Measurements from ENCODE around the gene ATP5IF1. TPM values are rescaled to one million over a fixed set of nuclear protein-coding genes. Genes with fewer than 3 reads are reported as not detected.
A peak's percentile ranks its signal among the peaks of the same experiment; 100 is the strongest.

The ATP5IF1 gene
- total RNA-seq, 1 donor from 2014 or later: 130 TPM

DNA sequence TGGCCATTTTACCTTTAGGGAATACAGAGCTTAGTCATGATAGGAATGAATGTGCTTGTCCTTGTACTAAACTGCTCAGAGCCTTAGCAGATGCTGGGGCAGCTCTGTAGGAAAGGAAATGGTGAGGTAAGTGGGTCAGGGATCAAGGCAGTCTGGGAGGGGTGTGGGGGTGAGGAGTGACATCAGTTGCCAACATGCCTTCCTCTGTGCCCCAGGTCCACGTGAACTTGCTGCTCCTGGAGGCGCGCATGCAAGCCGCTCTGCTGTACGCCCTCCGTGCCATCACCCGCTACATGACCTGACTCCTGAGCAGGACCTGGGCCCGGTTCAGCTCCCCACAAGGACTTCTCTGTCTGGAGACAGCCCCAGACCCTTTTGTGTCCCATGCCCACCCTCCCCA lies 44.6 kb downstream of the ATP5IF1 start:
- TF ChIP-seq, protein P1, sequence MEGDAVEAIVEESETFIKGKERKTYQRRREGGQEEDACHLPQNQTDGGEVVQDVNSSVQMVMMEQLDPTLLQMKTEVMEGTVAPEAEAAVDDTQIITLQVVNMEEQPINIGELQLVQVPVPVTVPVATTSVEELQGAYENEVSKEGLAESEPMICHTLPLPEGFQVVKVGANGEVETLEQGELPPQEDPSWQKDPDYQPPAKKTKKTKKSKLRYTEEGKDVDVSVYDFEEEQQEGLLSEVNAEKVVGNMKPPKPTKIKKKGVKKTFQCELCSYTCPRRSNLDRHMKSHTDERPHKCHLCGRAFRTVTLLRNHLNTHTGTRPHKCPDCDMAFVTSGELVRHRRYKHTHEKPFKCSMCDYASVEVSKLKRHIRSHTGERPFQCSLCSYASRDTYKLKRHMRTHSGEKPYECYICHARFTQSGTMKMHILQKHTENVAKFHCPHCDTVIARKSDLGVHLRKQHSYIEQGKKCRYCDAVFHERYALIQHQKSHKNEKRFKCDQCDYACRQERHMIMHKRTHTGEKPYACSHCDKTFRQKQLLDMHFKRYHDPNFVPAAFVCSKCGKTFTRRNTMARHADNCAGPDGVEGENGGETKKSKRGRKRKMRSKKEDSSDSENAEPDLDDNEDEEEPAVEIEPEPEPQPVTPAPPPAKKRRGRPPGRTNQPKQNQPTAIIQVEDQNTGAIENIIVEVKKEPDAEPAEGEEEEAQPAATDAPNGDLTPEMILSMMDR (IDR thresholded peaks at IDR 0.05; ENCODE audit: unreplicated experiment): no peak
- Mint-ChIP-seq H3K4me3 (ENCODE audit: low read depth) (no peak overlapping the region), H3K27me3 (no peaks in the 10 kb centered on the region), H3K36me3 (ENCODE audit: insufficient read depth) (peaks cover 16% of the 10 kb centered on the region), H3K9me3 (ENCODE audit: low read depth) (no peaks in the 10 kb centered on the region), H3K4me1 (ENCODE audit: low read depth) (no peaks in the 10 kb centered on the region), H3K27ac (no peak overlapping the region)
- DNase-seq (ENCODE audit: low spot score, unreplicated experiment): no peak

DNA sequence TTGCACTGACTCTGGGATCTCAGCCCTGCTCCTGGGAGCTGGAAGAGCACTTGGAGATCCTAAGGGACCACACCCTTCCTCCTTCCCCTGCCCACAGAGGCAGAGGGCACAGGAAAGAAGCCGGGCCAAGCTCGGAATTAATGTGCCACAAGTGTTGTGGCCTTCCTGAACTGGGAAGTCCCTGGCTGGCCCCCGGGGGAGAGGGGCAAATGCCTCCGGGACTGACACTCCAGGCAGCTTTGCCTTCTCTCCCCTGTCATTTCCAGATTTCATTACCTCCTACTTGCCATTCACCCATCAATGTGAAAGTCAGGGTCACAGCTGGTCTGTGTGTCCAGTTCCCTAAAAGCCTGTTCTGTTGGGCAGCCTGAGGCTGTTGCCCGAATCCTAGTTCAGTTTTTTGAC lies 45.1 kb downstream of the ATP5IF1 start:
- no peak for DNase-seq (ENCODE audit: low spot score, unreplicated experiment)
- Mint-ChIP-seq H3K4me3 (ENCODE audit: low read depth) (no peak overlapping the region), H3K36me3 (ENCODE audit: insufficient read depth) (peaks cover 16% of the 10 kb centered on the region), H3K27ac (no peak overlapping the region), H3K9me3 (ENCODE audit: low read depth) (no peaks in the 10 kb centered on the region), H3K4me1 (ENCODE audit: low read depth) (no peaks in the 10 kb centered on the region), H3K27me3 (no peaks in the 10 kb centered on the region)
- TF ChIP-seq, protein P1 (IDR thresholded peaks at IDR 0.05; ENCODE audit: unreplicated experiment): no peak

DNA sequence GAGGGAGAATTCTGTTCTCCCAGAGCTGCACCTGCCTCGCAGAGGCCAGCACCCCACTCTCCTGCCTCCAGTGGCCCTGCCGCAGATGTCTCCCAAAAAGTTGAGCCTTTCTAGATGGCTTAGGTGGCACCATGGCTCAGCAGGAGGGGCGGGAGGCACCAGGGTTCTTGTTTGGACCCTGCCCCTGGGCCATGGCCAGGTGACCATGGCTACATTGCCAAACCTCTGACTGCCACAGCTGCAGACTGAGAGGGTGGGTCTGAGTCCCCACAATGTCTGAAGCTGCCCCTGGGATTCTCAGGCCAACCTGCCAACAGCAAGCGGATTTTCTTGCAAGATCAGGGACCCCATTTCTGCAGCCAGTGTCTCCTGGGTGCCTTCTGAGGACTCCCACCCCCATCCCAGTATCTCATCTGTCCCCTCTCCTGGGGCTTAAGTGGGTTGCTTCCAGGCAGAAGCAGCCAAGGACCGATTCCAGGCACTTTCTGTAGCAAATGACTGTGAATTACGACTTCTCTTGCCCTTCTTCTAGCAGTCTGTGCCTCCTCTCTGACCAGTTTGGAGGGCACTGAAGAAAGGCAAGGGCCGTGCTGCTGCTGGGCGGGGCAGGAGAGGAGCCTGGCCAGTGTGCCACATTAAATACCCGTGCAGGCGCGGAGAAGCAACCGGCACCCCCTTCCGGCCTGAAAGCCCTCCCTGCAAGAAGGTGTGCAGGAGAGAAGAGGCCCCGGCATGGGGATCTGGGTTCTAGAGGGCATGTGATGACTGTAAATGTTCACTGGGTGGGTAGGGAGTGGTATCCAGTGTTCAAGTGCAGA lies 45.9 kb downstream of the ATP5IF1 start:
- Mint-ChIP-seq H3K4me3 (ENCODE audit: low read depth) (no peak overlapping the region), H3K27ac (peak overlapping the region; percentile 33), H3K4me1 (ENCODE audit: low read depth) (no peaks in the 10 kb centered on the region), H3K36me3 (ENCODE audit: insufficient read depth) (peaks cover 16% of the 10 kb centered on the region), H3K9me3 (ENCODE audit: low read depth) (no peaks in the 10 kb centered on the region), H3K27me3 (no peaks in the 10 kb centered on the region)
- DNase-seq (ENCODE audit: low spot score, unreplicated experiment): no peak
- TF ChIP-seq, protein P1 (IDR thresholded peaks at IDR 0.05; ENCODE audit: unreplicated experiment): no peak

DNA sequence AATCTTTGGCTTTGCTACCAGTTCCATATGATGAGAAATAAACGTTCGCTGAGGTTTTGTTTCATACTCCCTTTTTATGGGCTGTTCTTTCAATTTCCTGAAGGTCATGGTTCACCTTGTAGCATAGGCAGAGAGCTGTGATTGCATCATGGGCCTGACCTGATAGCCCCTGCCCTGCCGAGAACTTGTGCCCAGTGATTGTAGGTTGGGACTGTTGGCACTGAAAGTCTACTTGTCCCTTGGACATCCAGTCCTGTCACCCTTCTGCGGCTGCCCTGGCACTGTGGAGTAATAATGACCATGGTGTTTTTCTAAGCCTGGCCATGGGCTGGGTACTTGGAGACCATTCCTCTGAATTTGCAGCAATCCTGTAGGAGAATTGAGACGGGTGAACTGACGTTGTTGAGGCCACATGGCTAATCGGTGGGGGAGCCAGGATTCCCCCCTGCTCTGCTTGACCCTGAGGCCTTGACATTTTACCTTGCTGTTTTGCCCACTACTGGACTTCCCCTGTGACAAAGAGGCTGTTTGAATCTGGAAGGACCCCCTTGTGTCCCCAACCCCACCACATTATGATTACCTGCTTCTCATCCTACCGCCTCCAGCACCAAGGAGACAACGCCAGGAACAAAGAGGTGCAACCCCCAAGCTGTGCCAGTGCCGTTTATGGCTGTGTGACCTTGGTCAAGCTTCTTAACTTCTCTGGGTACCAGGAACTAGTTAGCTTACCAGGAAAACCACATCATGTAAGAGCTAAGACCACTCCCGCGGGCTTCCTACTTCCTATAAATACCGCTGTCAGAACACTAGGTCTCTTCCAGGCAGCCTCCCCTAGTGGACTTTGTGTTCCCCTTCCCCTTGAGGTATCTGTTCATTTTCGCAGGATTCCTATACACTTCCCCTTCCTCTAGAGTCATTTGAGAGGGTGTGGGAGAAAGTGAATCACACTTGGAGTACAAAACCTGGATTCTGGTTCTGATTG lies 46.8 kb downstream of the ATP5IF1 start:
- Mint-ChIP-seq H3K27me3 (no peaks in the 10 kb centered on the region), H3K27ac (no peak overlapping the region), H3K9me3 (ENCODE audit: low read depth) (no peaks in the 10 kb centered on the region), H3K4me1 (ENCODE audit: low read depth) (no peaks in the 10 kb centered on the region), H3K36me3 (ENCODE audit: insufficient read depth) (peaks cover 13% of the 10 kb centered on the region), H3K4me3 (ENCODE audit: low read depth) (no peak overlapping the region)
- TF ChIP-seq, protein P1 (IDR thresholded peaks at IDR 0.05; ENCODE audit: unreplicated experiment): no peak
- DNase-seq (ENCODE audit: low spot score, unreplicated experiment): no peak

DNA sequence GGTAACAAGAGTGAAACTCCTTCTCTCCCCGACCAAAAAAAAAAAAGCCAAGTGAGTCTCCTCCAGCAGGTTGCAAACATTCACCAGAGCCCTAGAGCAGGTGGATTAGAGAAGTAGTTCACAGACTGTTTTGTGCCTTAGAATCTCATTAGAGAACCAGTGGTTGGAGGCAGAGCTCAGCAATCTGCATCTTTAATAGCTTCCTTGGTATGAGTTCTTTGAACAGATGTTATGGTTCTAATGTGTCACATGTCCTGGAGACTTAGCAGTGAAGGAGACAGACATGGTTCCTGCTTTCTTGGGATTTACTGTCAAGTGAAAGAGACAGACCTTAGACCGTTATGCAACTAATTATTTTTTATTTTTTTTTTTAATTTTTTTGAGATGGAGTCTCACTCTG lies 50.2 kb downstream of the ATP5IF1 start:
- peaks cover 3% of the 10 kb centered on the region for H3K36me3 Mint-ChIP-seq (ENCODE audit: insufficient read depth)
- peaks cover 4% of the 10 kb centered on the region for H3K4me1 Mint-ChIP-seq (ENCODE audit: low read depth)
- TF ChIP-seq, protein P1 (IDR thresholded peaks at IDR 0.05; ENCODE audit: unreplicated experiment): no peak
- H3K9me3 Mint-ChIP-seq (ENCODE audit: low read depth): no peaks in the 10 kb centered on the region
- no peak overlapping the region for H3K27ac Mint-ChIP-seq
- H3K27me3 Mint-ChIP-seq: no peaks in the 10 kb centered on the region
- H3K4me3 Mint-ChIP-seq (ENCODE audit: low read depth): no peak overlapping the region
- DNase-seq (ENCODE audit: low spot score, unreplicated experiment): no peak

Data from progenitor cell of endocrine pancreas (in vitro differentiated cells).